HG03103 (cell line): Measurements from ENCODE around the gene MACROD2.
A peak's percentile ranks its signal among the peaks of the same experiment; 100 is the strongest.
"Not testable (repeated sequence)": the region's sequence is repeated elsewhere in the genome, so short reads cannot be mapped to it uniquely, and the experiment has no call there.

Source experiments
- ATAC-seq: cut with Tn5 transposase; IDR thresholded peaks from one replicate; pipeline ENCODE4 v1.9.1; 2021; ENCODE audit warnings: low read depth; ENCODE audit not compliant: unreplicated experiment

The MACROD2 gene

GRCh38 chr20:15965165-15965564, 1969.8 kb downstream of the MACROD2 start:
- ATAC-seq = no peak

- no peak for ATAC-seq
Measured at GRCh38 chr20:15967334-15967733, 1972.0 kb downstream of the MACROD2 start.

- ATAC-seq = no peak
Measured at GRCh38 chr20:15976047-15976736, 1980.9 kb downstream of the MACROD2 start.

- ATAC-seq = no peak
Measured at GRCh38 chr20:15977026-15977425, 1981.7 kb downstream of the MACROD2 start.

- no peak for ATAC-seq
Measured at GRCh38 chr20:15977758-15978157, 1982.4 kb downstream of the MACROD2 start.

GRCh38 chr20:15985494-15986368, 1990.4 kb downstream of the MACROD2 start:
- not testable (repeated sequence) for ATAC-seq

- peak; percentile 97 for ATAC-seq
Measured at GRCh38 chr20:15986690-15987089, 1991.4 kb downstream of the MACROD2 start.

- no peak for ATAC-seq
Measured at GRCh38 chr20:15991279-15991678, 1996.0 kb downstream of the MACROD2 start.

GRCh38 chr20:15992564-15992963, 1997.2 kb downstream of the MACROD2 start:
- no peak for ATAC-seq

- no peak for ATAC-seq
Measured at GRCh38 chr20:16000112-16000511, 2004.8 kb downstream of the MACROD2 start.

- no peak for ATAC-seq
Measured at GRCh38 chr20:16001286-16001685, 2006.0 kb downstream of the MACROD2 start.

- ATAC-seq = no peak
Measured at GRCh38 chr20:16003310-16003709, 2008.0 kb downstream of the MACROD2 start.

GRCh38 chr20:16004108-16004854, 2009.0 kb downstream of the MACROD2 start:
- no peak for ATAC-seq

GRCh38 chr20:16005021-16005914, 2010.0 kb downstream of the MACROD2 start:
- ATAC-seq = no peak

- ATAC-seq = no peak
Measured at GRCh38 chr20:16005915-16006493, 2010.7 kb downstream of the MACROD2 start.

GRCh38 chr20:16007164-16007563, 2011.8 kb downstream of the MACROD2 start:
- peak; percentile 95 for ATAC-seq

GRCh38 chr20:16007962-16008361, 2012.6 kb downstream of the MACROD2 start:
- ATAC-seq = no peak

- ATAC-seq = no peak
Measured at GRCh38 chr20:16011056-16011455, 2015.7 kb downstream of the MACROD2 start.

- ATAC-seq = no peak
Measured at GRCh38 chr20:16011519-16011918, 2016.2 kb downstream of the MACROD2 start.

- not testable (repeated sequence) for ATAC-seq
Measured at GRCh38 chr20:16012934-16013333, 2017.6 kb downstream of the MACROD2 start.
